ENCODE results near the gene DDX50. TPM values are rescaled to one million over a fixed set of nuclear protein-coding genes. Genes with fewer than 3 reads are reported as not detected.

DDX50 gene, protein sequence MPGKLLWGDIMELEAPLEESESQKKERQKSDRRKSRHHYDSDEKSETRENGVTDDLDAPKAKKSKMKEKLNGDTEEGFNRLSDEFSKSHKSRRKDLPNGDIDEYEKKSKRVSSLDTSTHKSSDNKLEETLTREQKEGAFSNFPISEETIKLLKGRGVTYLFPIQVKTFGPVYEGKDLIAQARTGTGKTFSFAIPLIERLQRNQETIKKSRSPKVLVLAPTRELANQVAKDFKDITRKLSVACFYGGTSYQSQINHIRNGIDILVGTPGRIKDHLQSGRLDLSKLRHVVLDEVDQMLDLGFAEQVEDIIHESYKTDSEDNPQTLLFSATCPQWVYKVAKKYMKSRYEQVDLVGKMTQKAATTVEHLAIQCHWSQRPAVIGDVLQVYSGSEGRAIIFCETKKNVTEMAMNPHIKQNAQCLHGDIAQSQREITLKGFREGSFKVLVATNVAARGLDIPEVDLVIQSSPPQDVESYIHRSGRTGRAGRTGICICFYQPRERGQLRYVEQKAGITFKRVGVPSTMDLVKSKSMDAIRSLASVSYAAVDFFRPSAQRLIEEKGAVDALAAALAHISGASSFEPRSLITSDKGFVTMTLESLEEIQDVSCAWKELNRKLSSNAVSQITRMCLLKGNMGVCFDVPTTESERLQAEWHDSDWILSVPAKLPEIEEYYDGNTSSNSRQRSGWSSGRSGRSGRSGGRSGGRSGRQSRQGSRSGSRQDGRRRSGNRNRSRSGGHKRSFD
- 26.9 to 41.1 TPM (median 34.9 TPM) in 5 replicates for total RNA-seq (2022; extraction: Qiagen RNA extraction; ENCODE audit: low read depth)

DNA sequence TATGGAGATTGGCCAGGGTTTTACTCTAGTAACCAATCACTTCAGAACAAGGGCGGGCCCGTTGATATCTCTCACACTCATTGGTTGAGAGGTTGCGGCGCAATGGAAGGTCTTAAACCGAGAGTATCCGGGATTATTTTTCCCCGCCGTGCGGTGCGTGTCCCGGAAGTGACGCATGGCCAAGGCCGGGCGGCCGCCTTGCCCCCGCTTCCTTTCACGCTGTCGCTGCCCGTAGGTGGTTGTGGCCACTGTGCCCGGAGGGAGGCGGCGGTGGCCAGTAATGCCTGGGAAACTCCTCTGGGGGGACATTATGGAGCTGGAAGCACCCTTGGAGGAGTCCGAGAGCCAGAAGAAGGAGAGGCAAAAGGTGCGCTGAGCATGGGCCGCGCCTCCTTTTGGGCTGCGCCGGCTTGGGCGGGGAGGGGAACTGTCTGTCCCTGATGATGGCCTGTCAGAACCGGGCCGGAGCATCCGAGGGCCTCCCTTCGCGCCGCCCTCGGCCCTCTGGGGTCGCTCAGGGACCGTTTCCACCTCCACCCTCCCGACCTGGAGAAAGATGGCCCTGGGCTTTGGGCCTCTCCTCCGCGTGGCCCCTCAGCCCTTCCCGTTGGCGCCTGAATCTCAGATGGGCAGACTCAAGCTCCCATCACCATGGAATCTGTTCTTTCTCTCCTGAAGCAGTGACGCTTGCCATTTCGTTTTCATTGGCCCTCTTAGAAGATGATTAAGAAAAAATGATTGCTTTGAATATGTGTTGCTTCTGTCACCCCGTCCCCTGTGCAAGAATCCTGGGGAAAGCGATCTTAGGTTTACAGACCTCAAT is at the start of gene DDX50:
TSS of gene DDX50 (plus strand) at position 211 of the 823 bp plus-strand sequence. CDS start at position 281, 70 bp downstream.

DNA sequence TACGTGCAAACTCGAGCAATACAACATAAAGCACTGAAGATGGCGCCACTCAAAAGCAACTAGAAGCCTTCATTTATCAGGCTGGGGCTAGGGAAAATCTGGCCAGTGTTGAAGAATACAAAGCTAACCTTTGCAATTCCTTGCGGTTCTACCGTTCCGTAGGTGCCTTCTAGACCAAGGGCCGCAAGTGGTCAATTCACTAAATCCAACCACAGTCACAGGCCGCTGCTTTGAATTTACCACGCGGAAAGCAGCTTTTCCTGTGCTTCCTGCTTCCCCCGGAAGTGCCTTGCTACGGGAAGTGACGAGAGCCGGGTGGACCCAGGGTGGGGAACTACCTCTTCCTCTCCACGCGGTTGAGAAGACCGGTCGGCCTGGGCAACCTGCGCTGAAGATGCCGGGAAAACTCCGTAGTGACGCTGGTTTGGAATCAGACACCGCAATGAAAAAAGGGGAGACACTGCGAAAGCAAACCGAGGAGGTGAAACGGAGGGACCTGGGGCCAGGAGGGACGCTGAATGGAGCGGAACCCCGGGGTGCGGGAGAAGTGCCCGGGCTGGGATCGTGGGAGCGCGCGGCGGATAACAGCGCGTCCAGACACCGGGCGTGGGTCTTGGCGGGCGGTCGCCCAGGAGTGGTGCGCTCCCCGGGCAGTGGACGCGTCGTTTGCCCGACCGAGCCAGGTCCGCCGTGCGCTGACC is 54.9 kb downstream of the DDX50 start, which contains the start of gene DDX21:
TSS of gene DDX21 (plus strand) at position 339 of the 701 bp plus-strand sequence. CDS start at position 395, 56 bp downstream.

DNA sequence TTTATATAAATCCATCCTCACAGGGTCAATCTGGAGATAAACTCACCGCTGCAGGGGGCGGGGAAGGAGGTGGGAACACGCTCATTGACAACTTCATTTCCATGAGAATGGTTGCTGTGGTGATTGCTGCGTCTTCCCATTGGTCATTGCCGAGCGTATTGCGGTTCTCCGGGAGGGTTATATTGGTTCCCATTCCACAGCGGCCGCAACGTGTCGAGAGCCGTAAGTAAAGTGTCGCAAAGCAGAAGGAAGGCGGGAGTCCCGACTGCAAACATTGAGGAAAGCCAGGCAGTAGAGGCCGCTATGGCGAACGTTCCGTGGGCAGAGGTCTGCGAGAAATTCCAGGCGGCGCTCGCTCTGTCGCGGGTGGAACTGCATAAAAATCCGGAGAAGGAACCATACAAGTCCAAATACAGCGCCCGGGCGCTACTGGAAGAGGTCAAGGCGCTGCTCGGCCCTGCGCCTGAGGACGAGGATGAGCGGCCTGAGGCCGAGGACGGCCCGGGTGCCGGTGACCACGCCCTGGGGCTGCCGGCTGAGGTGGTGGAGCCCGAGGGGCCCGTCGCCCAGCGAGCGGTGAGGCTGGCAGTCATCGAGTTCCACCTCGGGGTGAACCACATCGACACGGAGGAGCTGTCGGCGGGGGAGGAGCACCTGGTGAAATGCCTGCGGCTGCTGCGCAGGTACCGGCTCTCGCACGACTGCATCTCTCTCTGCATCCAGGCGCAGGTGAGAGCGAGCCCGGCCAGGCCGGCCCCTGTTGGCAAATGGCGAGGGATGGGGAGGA is 87.6 kb downstream of the DDX50 start, which contains the start of gene KIFBP:
TSS of gene KIFBP (plus strand) at position 274 of the 787 bp plus-strand sequence. CDS start at position 304, 30 bp downstream.

Other genes with a start within 250 kb of the DDX50 start
- gene CCAR1, start 180.1 kb upstream of the DDX50 start, total RNA-seq (2022; extraction: Qiagen RNA extraction; ENCODE audit: low read depth) = 56.3 to 82.1 TPM (median 68.2 TPM) in 5 replicates
- gene STOX1, start 73.8 kb upstream of the DDX50 start, total RNA-seq (2022; extraction: Qiagen RNA extraction; ENCODE audit: low read depth) = 0.60 to 0.90 TPM (median 0.81 TPM) in 5 replicates
- 83.9 to 180 TPM (median 138 TPM) in 5 replicates for gene DDX21, start 54.9 kb downstream of the DDX50 start, total RNA-seq (2022; extraction: Qiagen RNA extraction; ENCODE audit: low read depth)
- gene KIFBP, start 87.5 kb downstream of the DDX50 start, total RNA-seq (2022; extraction: Qiagen RNA extraction; ENCODE audit: low read depth) = 29.5 to 41.0 TPM (median 37.9 TPM) in 5 replicates
- gene SRGN, start 186.8 kb downstream of the DDX50 start, total RNA-seq (2022; extraction: Qiagen RNA extraction; ENCODE audit: low read depth) = 57.9 to 81.0 TPM (median 60.8 TPM) in 5 replicates
- 27.5 to 78.4 TPM (median 50.5 TPM) in 5 replicates for gene VPS26A, start 222.9 kb downstream of the DDX50 start, total RNA-seq (2022; extraction: Qiagen RNA extraction; ENCODE audit: low read depth)

All from A549 treated with RU486 at 1 μM for 4 hours (cell line).